HUDEP-2 (cell line): Measurements from ENCODE around the gene TSG101.

Experiments
- DNase-seq, 76 experiments: peaks; one replicate each; lab custom pipeline; 2025; ENCODE audit not compliant: unreplicated experiment in 76 of 76; lab: John Stamatoyannopoulos, UW

Gene TSG101, protein sequence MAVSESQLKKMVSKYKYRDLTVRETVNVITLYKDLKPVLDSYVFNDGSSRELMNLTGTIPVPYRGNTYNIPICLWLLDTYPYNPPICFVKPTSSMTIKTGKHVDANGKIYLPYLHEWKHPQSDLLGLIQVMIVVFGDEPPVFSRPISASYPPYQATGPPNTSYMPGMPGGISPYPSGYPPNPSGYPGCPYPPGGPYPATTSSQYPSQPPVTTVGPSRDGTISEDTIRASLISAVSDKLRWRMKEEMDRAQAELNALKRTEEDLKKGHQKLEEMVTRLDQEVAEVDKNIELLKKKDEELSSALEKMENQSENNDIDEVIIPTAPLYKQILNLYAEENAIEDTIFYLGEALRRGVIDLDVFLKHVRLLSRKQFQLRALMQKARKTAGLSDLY

DNA sequence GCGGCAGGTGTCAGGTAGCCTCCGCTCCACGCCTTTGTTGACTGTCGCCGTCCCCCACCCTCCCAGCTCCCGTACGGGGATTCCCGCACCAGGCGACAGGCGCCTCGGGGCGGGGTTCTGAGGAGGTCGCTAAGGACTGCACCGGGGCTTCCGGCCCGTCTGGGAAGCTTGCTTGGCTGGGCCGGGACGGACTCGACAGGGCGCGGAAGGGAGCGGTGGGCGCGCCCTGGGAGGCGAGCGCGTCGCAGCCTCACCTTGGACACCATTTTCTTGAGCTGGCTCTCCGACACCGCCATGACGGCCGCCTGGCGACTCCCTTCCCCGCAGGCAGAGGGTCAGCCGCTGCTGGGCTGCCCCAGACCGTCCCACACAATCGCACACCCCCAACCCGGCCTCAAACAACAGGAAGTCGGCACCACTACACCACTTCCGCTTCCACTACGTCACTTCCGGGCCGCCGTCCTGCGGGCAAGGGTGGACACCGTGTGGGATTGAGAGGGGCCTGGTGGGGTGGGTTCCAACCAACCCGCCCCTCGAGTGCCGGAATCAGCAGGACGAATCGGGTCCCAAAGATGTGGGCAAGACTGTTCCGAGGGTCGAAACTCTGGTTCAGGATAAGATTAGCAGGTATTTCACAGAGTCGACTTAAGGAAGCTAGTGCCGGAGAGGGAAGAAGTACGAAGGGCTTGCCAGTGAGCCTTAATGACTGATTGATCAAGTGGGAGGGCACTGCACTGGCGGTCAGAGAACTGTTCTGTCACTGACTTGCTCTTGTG lies at the start of gene TSG101:
TSS of gene TSG101 (minus strand) at position 422 of the 776 bp plus-strand sequence. CDS start at position 296, 126 bp downstream.
- peak in 75 of 76 experiments; percentile 14 to 92 (median 82) for DNase-seq

DNA sequence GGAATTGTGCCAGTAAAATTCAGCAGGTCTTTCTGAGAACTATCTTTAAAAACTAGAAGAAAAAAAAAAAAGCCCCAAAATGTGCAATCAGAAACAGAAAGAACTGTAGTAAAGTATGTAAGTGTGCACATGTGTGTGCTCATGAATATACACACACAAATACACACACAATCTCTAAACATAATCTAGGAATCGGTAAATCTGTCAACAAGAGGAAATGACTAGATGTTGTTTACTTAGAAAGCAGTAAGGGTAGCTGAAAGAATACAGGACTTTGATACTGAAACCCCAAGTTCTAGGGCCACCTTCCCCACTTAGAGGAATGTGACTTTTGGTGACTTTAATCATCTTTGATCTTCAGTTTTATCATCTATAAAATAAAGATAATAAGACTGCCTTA lies 48.6 kb upstream of the TSG101 start:
- DNase-seq, result no peak

DNA sequence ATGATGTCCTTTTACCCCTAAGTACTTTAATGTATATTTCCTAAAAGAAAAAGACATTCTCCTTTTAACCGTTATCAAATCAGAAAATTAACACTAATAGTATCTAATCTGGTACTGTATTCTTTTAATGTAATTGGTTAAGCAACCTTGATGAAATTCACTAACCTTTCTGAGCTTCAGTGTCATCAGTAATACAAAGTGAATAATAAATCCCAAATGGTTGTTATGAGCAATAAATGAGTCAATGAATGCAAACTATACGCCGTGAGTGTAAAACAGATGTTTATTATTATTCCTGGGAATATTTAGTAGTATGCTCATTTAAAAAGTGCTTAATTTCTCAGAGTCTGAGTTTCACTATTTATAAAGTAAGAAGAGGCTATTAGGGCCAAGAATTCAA lies 40.3 kb upstream of the TSG101 start:
- no peak for DNase-seq

DNA sequence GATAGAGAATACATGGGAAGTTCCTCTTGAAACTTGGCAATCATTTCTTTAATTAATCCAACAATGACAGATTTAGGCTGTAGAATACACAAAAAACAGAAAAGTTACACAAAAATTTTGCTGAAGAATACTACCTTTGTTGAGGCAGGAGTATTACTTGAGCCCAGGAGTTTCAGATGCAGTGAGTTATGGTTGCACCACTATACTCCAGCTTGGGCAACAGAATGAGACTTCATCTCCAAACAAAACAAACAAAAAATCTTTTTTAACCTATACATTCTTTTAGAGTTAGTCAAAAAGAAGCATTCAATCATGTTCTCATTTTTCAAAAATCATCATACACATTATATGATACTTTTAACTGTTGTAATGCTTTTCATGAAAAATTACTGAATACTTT lies 39.7 kb upstream of the TSG101 start:
- DNase-seq, result no peak

DNA sequence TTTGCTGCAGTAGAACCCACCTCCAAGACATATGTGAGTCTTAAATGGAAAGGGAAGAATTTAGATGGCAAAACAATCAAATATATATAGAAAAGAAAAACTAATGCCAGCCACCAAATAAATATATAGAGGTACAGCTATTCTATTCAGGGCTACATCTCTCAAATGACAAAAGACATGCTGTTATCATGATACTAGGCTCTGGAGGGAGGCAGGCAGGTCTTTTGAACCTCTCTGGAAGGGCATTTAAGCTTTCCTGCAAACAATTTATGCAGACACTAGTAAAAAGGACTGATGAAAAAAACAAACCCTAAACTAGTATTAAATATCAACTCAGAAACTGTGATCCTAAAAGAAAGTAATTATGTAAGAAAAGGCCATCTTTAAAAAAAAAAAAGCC lies 37.4 kb upstream of the TSG101 start:
- DNase-seq, result no peak

DNA sequence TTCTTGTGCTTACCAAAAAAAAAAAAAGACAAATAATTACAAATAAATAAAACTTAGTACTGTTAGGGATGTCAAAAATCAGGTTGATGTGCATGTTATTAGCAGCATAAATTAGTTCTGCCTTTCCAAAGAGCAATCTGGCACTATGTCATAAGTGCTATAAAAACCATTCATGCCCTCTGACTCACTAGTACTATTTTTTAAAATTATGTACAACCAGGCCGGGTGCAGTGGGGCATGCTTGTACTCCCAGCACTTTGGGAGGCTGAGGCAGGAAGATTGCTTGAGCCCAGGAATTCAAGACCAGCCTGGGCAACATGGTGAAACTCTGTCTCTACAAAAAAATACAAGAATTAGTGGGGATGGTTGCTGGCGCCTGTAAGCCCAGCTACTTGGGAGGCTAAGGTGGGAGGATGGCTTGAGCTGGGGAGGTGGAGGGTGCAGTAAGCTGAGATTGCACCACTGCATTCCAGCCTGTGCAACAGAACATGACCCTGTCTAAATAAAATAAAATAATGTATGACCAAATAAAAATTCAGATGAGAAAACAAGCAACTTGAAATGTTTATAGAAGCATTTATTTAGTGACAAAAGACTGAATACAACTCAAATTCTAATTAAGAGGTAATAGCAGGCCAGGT lies 36.5 kb upstream of the TSG101 start:
- no peak for DNase-seq

DNA sequence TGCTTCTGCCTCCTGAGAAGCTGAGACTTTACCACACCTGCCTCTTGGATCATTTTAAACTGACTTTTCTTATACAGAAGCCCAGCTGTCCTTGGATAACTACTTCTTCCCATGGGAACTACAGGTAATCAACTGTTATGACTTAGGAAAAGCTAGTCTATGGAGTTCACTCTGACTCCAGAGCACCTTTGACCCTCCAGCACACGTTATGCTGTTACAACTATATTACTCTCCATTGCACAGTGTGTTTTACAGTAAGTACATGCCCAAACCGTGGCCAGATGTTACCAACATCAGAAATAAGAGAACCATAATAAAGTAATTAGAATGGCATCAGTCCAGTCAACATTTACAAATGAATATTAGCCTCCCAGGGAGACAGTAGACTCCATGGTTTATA lies 21.3 kb upstream of the TSG101 start:
- DNase-seq, result no peak

DNA sequence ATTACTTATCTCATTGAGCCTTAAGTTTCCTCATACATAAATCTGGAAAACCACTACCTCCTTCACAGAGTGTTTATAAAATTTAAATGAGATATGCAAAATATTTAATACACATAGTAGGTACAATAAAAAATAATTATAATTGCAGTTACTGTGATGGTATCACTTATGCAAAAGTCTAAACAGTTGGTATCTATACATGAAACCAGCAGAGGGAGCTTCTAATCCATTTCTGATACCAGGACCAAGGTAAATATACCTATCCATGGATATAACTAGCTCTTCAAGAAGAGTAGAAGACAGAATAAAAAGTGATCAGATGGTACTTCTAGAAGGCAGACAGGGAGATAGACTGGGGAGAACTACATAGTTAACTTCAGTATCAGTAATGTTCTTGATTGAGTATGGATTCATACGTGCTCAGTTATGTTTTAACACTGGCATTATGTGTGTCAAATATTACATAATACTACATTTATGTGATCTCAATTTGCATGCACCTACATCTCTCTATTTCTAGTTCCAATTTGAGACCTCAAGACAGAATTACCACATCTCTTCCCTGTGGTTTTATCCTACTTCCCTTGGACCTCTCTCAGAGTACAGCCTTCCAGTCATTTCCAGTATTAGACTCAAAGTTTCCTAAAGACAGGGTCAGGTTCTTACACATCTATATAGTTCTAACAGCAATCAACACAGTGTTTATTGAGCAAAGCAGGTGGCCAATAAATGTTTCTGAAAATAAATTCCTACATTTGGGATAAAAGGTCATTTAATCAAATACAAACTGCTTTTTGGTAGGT lies 13.7 kb upstream of the TSG101 start:
- DNase-seq, result peak in 14 of 76 experiments; percentile 1 to 31 (median 6)

DNA sequence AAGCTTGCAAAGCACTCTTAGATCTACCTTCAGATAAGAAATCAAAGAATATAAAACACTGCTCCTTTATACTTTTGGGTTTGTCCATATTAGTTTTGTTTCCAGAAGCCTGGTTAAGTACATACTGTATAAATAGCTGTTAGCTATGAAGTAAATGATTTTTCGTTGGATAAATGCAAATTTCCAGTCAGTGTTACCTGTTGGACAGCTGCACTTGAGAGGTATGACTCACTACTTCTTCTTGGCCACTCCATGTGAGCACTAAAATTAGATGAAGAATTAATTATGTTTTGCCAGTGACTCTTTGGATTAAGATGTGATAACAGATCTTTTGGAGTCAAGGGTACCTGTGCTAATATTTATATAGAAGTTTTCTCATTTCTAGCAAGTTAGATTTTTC lies 9.5 kb upstream of the TSG101 start:
- no peak for DNase-seq

DNA sequence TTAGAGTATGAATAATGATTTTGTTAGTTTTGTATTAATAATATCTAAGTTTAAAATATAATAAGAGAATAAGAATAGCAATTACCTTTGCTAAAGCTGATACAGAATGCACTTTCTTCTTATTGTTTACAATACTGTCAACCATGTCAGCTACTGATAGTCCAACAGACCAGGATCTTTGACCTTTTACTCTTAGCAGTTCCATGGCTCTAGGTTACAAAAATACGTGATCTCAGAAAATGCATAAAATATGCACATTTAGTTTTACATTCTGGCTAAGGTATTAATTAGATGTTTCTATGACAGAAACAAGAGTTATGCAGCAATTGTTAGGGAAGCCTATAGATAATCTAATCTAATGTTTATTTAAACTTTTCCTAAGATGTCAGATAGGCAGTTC lies 7.5 kb upstream of the TSG101 start:
- no peak for DNase-seq

DNA sequence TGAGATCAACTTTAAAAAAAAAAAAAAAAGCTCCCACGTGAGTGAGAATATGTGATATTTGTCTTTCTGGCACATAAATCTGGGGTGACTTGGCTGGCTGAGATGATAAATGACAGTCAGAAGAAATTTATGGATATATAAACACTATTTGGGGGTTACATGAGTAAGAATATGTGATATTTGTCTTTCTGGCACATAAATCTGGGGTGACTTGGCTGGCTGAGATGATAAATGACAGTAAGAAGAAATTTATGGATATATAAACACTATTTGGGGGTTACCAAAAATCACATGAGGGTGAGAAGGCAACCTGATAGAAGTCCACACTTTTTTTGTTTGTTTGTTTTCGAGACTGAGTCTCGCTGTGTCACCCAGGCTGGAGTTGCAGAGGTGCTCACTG lies 6.6 kb upstream of the TSG101 start:
- DNase-seq, result no peak

DNA sequence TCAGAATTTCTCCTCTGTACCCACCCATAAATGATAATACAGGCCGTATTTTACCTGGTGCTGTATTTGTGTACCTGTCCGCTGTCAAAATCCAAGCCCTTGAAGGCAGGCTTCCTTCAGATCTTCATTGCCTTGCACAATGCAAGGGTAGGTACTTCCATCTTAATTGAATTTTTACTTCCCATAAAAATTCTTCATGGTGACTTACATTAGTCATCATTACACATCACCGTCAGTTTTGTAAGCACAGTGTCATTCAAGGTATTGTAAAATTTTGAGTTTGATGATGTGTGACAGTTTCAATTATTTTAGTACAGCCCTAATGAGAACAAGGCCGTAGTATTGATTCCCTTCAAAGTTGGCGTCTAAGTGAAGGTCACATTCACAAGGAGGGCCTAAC lies 770 bp upstream of the TSG101 start:
- peak in 1 of 76 experiments; percentile 0 for DNase-seq

DNA sequence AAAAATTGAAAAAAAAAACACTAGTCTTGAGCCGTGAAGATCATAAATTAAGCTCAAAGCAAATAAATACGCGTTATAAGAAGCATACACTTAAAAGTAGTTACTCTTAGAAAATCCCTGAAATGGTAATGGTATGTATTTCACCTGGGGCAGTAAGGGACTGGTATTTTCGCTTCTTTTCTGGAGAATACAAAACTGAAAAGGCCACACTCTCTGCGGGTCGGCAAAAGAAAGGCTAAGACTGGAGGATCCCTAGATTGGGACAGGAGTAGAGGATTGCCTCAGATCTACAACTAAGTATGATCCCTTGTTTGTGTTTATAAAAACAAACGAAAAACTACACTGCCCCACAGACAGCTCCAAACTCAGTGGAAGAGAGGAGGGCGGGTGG lies 617 bp downstream of the TSG101 start:
- peak in 2 of 76 experiments; percentile 3 to 55 for DNase-seq

DNA sequence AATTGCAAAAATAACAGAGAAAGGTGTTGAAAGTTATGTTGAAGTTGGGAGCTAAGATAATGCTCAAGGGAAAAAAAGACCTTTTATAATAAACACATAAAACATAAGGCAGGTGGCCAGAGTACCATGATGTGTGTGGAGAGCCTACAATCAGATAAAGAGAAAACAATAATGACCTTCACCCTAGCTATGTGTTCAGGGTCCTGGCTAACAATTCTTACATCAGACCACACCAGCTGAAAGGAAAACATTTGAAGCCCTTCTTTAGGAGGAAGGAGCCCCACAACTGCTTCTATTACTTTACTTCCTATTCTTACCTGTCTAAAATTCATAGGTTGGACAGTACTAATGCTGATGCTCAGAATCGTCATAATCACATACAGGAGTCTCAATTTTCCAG lies 2.5 kb downstream of the TSG101 start:
- no peak for DNase-seq

DNA sequence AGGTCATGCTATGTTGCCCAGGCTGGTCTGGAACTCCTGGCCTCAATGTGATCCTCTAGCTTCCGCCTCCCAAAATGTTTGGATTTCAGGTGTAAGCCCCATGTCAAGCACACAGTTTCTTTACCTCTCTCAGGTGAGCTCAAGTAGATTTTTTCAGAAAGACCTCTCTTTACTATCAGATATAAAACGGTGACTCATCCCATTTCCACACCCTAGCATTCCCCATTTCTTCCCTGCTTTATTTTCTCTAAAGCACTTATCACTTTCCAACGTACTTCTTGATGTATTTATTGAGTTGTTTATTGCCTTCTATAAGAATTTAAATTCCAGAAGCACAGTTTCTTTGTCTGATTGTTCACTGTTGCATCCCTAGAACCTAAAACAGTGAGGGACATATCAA lies 3.7 kb downstream of the TSG101 start:
- no peak for DNase-seq

DNA sequence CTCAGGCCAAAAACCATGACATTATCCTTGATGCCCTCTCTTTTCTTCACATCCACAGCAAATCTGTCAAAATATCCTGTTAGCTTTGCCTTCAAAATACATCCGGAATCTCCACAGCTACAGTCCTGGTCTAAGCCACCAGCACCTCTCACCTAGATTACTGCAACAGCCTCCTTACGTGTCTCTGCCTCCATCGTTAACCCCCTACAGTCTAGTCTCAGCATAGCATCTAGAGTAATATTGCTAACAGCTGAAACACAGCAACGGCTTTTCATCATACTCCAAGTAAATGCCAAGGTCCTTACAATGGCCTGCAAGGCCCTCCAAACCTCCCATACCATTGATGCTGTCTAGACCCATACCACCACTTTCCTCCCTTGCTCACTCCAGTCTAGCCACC lies 4.4 kb downstream of the TSG101 start:
- DNase-seq, result peak in 3 of 76 experiments; percentile 1 to 3 (median 2)

DNA sequence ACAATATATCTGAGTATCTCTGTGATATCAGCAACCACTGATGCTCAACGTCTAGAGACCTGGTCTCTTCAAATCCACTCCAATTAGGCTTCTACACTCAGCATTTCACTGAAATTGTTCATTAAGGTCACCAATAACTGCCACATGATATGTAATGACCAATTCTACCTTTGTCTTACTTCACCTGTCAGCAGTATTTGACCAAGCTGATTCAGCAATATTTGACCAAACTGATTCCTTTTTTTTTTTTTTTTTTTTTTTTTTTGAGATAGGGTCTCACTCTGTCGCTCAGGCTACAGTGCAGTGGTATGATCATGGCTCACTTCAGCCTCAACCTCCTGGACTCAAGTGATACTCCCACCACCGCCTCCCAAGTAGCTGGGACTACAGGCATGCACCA lies 5.6 kb downstream of the TSG101 start:
- DNase-seq, result no peak

DNA sequence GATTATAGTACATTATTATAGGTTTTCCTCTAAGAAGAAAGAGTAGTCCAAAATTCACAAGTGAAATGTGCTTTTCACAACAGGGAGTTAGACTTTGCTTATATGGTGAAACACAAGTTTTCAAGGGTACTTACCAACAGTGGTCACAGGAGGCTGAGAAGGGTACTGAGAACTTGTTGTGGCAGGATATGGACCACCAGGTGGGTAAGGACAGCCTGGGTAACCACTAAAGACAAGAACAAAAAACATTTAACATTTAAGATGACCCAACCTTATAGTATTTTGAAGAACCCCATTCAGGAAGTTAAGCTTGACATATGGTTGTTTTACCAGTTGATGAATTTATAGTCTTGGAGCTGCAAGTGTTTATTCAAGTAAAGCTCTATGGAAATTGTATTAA lies 24.4 kb downstream of the TSG101 start:
- no peak for DNase-seq

DNA sequence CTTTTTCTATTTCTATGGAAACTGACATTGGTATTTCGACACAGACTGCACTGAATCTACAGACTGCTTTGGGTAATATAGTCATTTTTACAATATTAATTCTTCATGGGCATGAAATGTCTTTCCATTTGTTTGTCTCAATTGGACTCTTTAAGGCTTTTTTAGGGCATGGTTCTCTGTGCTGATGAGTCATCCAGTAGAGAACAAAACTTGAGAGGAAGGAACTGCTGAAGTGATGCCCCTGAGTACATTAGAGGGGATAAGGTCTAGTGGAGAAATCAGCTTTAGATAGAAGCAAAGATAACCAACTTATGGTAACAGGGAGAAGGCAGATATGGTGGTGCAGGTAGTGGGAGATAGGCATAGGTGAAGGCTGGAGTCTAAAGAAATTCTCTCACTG lies 25.1 kb downstream of the TSG101 start:
- no peak for DNase-seq

DNA sequence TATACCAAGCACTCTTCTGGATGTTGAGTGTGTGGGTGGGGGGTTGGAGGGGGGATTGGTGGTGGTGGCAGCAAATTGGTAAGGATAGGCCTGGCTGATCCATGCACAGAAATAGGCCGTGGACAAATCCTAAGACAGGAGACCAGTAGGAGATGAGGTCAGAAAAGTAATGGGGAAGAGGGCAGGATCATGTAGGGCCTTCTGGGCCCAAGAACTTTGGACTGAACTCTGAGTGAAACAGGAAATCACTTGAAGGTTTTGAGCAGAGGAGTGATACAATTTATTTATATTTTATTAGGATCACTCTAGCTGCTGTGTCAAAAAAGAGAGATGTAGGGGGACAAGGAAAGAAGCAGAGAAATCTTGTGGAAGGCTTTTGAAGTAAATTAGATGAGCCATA lies 28.7 kb downstream of the TSG101 start:
- no peak for DNase-seq

DNA sequence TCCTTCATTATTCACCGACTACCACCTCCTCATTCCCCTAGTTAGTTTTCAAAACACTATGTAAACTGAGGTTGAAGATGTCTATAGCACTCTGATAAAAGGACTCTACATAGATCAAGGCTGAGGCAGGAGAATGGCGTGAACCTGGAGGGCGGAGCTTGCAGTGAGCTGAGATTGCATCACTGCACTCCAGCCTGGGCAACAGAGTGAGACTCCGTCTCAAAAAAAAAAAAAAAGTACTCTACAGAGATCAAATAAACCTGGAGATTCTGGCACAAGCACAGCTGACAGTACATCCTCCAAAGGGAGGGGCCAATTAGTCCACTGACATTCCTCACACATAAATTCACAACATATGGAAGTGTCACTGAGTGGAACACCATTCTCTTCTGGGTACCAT lies 31.0 kb downstream of the TSG101 start:
- no peak for DNase-seq
